ENCODE results near the gene TMTC2.

TMTC2 gene

DNA sequence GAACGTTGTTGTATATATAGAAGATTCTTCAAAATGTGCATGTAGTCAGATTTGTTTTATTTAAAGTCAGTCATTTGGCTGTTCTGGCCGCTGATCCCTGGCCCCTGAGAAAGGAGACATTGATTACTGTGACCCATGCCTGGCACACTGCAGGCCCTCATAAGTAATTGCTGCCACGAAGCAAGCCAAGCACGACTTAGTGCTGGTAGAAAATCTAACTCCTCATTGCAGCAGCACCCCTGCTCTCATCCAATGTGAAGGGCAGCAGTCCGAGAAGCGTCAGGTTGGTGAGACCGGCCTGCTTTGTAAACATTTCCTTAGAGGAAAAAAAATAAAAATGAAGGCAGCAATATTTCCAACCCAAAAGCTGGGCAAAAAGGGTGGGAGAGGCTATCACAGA lies 22.8 kb upstream of the TMTC2 start:
- Histone ChIP-seq H3K4me2 (ENCODE audit: low read length, poor library complexity, severe bottlenecking) (no peak overlapping the region), H3K23ac (ENCODE audit: low read length in 2 of 2) (no peak overlapping the region), H2BK15ac (ENCODE audit: low read depth, poor library complexity, severe bottlenecking) (no peak overlapping the region), H3K14ac (ENCODE audit: low read length in 2 of 2) (no peak overlapping the region), H3K4me3 (ENCODE audit: insufficient read depth in 1 of 2, low read depth in 1 of 2, low read length in 2 of 2) (no peak overlapping the region), H3K9ac (ENCODE audit: low read length) (no peak overlapping the region), H3K27me3 (ENCODE audit: control insufficient read depth in 1 of 2, insufficient read depth in 1 of 2, low read length in 2 of 2) (no peaks in the 10 kb centered on the region), H3K9me3 (ENCODE audit: control insufficient read depth, low read length) (no peaks in the 10 kb centered on the region), H3K4me1 (ENCODE audit: control insufficient read depth, insufficient read depth, low read depth, low read length) (peaks cover 3% of the 10 kb centered on the region), H2BK5ac (ENCODE audit: low read depth, low read length, poor library complexity, severe bottlenecking) (no peak overlapping the region), H2AK5ac (ENCODE audit: low read length, severe bottlenecking) (no peak overlapping the region), H3K27ac (ENCODE audit: low read length, poor library complexity, severe bottlenecking) (no peak overlapping the region), H2BK12ac (ENCODE audit: low read length in 2 of 2) (no peak overlapping the region), H2BK120ac (ENCODE audit: low read depth, low read length) (no peak overlapping the region), H3K79me1 (replicated peaks; ENCODE audit: low read length, poor library complexity, severe bottlenecking) (no peaks in the 10 kb centered on the region), H4K91ac (ENCODE audit: low read length) (no peak overlapping the region), H3K36me3 (ENCODE audit: control insufficient read depth in 1 of 2, insufficient read depth in 2 of 2, low read depth in 1 of 2, low read length in 2 of 2) (no peaks in the 10 kb centered on the region), H2AFZ (ENCODE audit: low read depth, low read length) (no peak overlapping the region), H4K8ac (ENCODE audit: low read length) (no peak overlapping the region), H3K4ac (ENCODE audit: low read depth in 1 of 2, low read length in 2 of 2) (no peak overlapping the region), H3K18ac (ENCODE audit: low read depth in 1 of 2, low read length in 2 of 2) (no peak overlapping the region)
- 69% methylated on average over 7 of the region's 7 CpGs for WGBS
- DNase-seq = no peak

DNA sequence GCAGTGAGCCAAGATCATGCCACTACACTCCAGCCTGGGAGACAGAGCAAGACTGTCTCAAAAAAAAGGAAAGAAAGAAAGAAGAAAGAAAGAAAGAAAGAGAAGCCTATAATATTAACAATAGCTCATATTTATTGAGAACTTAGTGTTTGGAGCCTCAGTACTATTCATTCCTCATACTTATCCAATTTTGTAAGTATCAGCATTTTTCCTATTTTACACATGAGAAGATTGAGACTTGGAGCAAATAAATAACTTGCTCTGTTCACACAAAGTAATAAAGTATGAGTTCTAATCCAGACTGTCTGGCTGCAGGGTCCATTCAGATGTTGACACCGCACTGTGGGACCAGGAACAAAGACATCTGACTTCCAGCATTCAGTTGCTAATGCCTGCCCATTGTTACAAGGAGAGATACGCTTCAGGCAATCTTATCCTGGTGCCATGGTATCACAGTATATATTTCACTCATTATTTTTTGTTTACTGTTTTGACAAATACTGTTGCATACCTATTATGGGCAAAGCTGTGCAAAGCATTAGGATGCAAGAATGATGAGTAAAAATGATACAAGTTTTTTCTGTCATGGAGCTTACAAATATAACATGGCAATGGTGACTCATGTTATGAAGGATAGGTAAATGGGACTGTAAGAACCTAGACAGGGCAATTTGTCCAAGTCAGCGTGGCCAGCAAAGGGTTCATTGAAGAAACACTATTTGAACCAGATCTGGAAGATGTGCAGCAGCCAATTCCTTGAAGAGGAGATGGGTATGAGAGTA lies 21.4 kb upstream of the TMTC2 start:
- Histone ChIP-seq H2AK5ac (ENCODE audit: low read length, severe bottlenecking) (no peak overlapping the region), H3K27me3 (ENCODE audit: control insufficient read depth in 1 of 2, insufficient read depth in 1 of 2, low read length in 2 of 2) (no peaks in the 10 kb centered on the region), H3K14ac (ENCODE audit: low read length in 2 of 2) (no peak overlapping the region), H4K8ac (ENCODE audit: low read length) (no peak overlapping the region), H3K27ac (ENCODE audit: low read length, poor library complexity, severe bottlenecking) (no peak overlapping the region), H3K4me1 (ENCODE audit: control insufficient read depth, insufficient read depth, low read depth, low read length) (no peaks in the 10 kb centered on the region), H3K4me2 (ENCODE audit: low read length, poor library complexity, severe bottlenecking) (no peak overlapping the region), H3K36me3 (ENCODE audit: control insufficient read depth in 1 of 2, insufficient read depth in 2 of 2, low read depth in 1 of 2, low read length in 2 of 2) (no peaks in the 10 kb centered on the region), H2BK5ac (ENCODE audit: low read depth, low read length, poor library complexity, severe bottlenecking) (no peak overlapping the region), H3K4ac (ENCODE audit: low read depth in 1 of 2, low read length in 2 of 2) (no peak overlapping the region), H4K91ac (ENCODE audit: low read length) (no peak overlapping the region), H3K9ac (ENCODE audit: low read length) (no peak overlapping the region), H3K79me1 (replicated peaks; ENCODE audit: low read length, poor library complexity, severe bottlenecking) (no peaks in the 10 kb centered on the region), H2BK120ac (ENCODE audit: low read depth, low read length) (no peak overlapping the region), H3K9me3 (ENCODE audit: control insufficient read depth, low read length) (no peaks in the 10 kb centered on the region), H2BK12ac (ENCODE audit: low read length in 2 of 2) (no peak overlapping the region), H3K4me3 (ENCODE audit: insufficient read depth in 1 of 2, low read depth in 1 of 2, low read length in 2 of 2) (no peak overlapping the region), H2AFZ (ENCODE audit: low read depth, low read length) (no peak overlapping the region), H3K23ac (ENCODE audit: low read length in 2 of 2) (no peak overlapping the region), H3K18ac (ENCODE audit: low read depth in 1 of 2, low read length in 2 of 2) (no peak overlapping the region), H2BK15ac (ENCODE audit: low read depth, poor library complexity, severe bottlenecking) (no peak overlapping the region)
- WGBS = 90% methylated on average over 2 of the region's 3 CpGs
- DNase-seq = no peak

DNA sequence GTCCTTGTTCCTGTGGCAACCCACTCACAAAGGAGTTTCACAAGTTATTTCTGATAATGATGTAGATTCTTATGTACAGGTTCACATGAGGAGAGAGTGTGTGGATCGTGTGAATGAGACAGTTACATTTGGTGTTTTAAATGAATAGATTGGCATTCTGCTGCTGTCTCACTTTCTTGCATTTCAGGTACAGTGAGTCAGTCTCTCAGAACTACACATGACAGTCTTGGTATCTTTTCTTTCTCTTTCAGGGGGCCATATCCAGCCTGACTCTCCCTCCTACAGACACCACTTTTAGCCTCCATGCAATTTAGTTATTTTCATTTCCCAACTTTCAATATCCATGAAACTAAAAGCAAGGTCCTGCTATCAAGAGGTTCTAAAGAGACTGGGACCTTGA lies 19.9 kb upstream of the TMTC2 start:
- Histone ChIP-seq H4K91ac (ENCODE audit: low read length) (no peak overlapping the region), H3K4me3 (ENCODE audit: insufficient read depth in 1 of 2, low read depth in 1 of 2, low read length in 2 of 2) (no peak overlapping the region), H3K9ac (ENCODE audit: low read length) (no peak overlapping the region), H3K27me3 (ENCODE audit: control insufficient read depth in 1 of 2, insufficient read depth in 1 of 2, low read length in 2 of 2) (no peaks in the 10 kb centered on the region), H3K18ac (ENCODE audit: low read depth in 1 of 2, low read length in 2 of 2) (no peak overlapping the region), H3K23ac (ENCODE audit: low read length in 2 of 2) (no peak overlapping the region), H3K9me3 (ENCODE audit: control insufficient read depth, low read length) (no peaks in the 10 kb centered on the region), H2BK5ac (ENCODE audit: low read depth, low read length, poor library complexity, severe bottlenecking) (no peak overlapping the region), H3K4me1 (ENCODE audit: control insufficient read depth, insufficient read depth, low read depth, low read length) (no peaks in the 10 kb centered on the region), H3K14ac (ENCODE audit: low read length in 2 of 2) (no peak overlapping the region), H3K79me1 (replicated peaks; ENCODE audit: low read length, poor library complexity, severe bottlenecking) (no peaks in the 10 kb centered on the region), H2BK120ac (ENCODE audit: low read depth, low read length) (no peak overlapping the region), H2BK15ac (ENCODE audit: low read depth, poor library complexity, severe bottlenecking) (no peak overlapping the region), H2BK12ac (ENCODE audit: low read length in 2 of 2) (no peak overlapping the region), H3K27ac (ENCODE audit: low read length, poor library complexity, severe bottlenecking) (no peak overlapping the region), H2AK5ac (ENCODE audit: low read length, severe bottlenecking) (no peak overlapping the region), H4K8ac (ENCODE audit: low read length) (no peak overlapping the region), H2AFZ (ENCODE audit: low read depth, low read length) (no peak overlapping the region), H3K4me2 (ENCODE audit: low read length, poor library complexity, severe bottlenecking) (no peak overlapping the region), H3K36me3 (ENCODE audit: control insufficient read depth in 1 of 2, insufficient read depth in 2 of 2, low read depth in 1 of 2, low read length in 2 of 2) (no peaks in the 10 kb centered on the region), H3K4ac (ENCODE audit: low read depth in 1 of 2, low read length in 2 of 2) (no peak overlapping the region)
- 100% methylated on average over 1 of the region's 1 CpG for WGBS
- DNase-seq = no peak

DNA sequence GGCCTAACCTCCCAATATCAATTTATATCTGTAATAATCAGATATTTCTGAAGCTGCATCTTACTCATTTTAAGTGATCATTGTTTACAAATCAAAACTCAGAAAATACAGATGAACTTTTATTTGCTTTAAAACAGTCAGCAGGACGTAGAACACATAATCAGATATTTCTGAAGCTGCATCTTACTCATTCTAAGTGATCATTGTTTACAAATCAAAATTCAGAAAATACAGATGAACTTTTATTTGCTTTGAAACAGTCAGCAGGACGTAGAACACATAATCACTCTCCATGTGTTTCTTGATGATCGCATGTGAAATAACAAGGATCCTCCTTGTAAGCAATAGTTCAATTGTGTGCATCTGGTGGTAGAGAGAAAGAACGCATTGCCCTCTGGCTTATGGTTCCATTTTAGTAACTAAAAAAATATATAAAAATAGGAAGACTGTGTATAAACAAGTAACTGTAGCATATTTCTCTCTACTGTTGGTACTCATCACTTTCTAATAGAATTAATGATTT lies 15.0 kb upstream of the TMTC2 start:
- H3K79me1 ChIP-seq (replicated peaks; ENCODE audit: low read length, poor library complexity, severe bottlenecking) = no peaks in the 10 kb centered on the region
- H3K18ac ChIP-seq (ENCODE audit: low read depth in 1 of 2, low read length in 2 of 2) = no peak overlapping the region
- no peak overlapping the region for H4K91ac ChIP-seq (ENCODE audit: low read length)
- no peak overlapping the region for H3K4me2 ChIP-seq (ENCODE audit: low read length, poor library complexity, severe bottlenecking)
- H2BK12ac ChIP-seq (ENCODE audit: low read length in 2 of 2) = no peak overlapping the region
- H4K8ac ChIP-seq (ENCODE audit: low read length) = no peak overlapping the region
- no peak overlapping the region for H3K4ac ChIP-seq (ENCODE audit: low read depth in 1 of 2, low read length in 2 of 2)
- WGBS = 79% methylated on average over 3 of the region's 4 CpGs
- no peak for DNase-seq
- H3K4me3 ChIP-seq (ENCODE audit: insufficient read depth in 1 of 2, low read depth in 1 of 2, low read length in 2 of 2) = no peak overlapping the region
- no peak overlapping the region for H3K23ac ChIP-seq (ENCODE audit: low read length in 2 of 2)
- H2BK15ac ChIP-seq (ENCODE audit: low read depth, poor library complexity, severe bottlenecking) = no peak overlapping the region
- no peak overlapping the region for H2AFZ ChIP-seq (ENCODE audit: low read depth, low read length)
- H3K14ac ChIP-seq (ENCODE audit: low read length in 2 of 2) = no peak overlapping the region
- H3K36me3 ChIP-seq (ENCODE audit: control insufficient read depth in 1 of 2, insufficient read depth in 2 of 2, low read depth in 1 of 2, low read length in 2 of 2) = no peaks in the 10 kb centered on the region
- no peaks in the 10 kb centered on the region for H3K9me3 ChIP-seq (ENCODE audit: control insufficient read depth, low read length)
- no peaks in the 10 kb centered on the region for H3K4me1 ChIP-seq (ENCODE audit: control insufficient read depth, insufficient read depth, low read depth, low read length)
- no peak overlapping the region for H2BK120ac ChIP-seq (ENCODE audit: low read depth, low read length)
- H2AK5ac ChIP-seq (ENCODE audit: low read length, severe bottlenecking) = no peak overlapping the region
- no peak overlapping the region for H3K27ac ChIP-seq (ENCODE audit: low read length, poor library complexity, severe bottlenecking)
- H3K9ac ChIP-seq (ENCODE audit: low read length) = no peak overlapping the region
- no peak overlapping the region for H2BK5ac ChIP-seq (ENCODE audit: low read depth, low read length, poor library complexity, severe bottlenecking)
- no peaks in the 10 kb centered on the region for H3K27me3 ChIP-seq (ENCODE audit: control insufficient read depth in 1 of 2, insufficient read depth in 1 of 2, low read length in 2 of 2)

All from mesenchymal stem cell (in vitro differentiated cells and primary cell).